ENCODE results near the gene DOK5.

DNA sequence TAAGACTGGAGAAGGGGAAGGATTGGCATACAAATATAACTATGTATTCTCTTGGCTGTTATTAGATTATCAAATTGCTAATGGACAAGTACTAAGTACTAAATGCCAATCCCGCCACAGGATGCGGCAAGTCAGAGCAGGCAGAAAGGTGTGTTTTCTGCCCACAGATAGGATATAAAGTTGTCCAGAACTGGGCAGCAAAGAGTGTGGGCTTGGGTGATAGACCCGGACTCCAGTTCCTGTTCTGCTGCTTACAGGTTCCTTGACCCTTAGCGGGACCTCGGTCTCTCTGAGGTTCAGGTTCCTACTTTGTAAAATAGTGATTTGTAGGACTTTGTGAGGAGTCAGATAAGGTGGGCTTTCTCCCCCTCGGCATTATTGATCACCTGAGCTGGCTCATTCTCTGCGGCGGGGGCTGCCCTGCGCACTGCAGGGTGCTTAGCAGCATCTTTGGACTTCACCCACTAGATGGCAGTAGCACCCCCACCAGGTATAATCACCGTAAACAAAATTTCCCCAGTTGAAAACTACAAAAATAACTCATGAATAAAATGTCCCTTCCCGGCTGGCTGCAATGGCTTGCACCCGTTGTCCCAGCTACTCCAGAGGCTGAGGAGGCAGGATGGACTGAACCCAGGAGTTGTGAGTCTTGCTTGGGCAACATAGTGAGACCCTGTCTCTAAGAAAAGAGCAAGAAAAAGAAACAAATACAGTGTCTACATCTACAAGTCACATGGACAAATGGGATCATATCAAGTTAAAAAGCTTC is 193.1 kb downstream of the DOK5 start:
- TF ChIP-seq, protein P1, sequence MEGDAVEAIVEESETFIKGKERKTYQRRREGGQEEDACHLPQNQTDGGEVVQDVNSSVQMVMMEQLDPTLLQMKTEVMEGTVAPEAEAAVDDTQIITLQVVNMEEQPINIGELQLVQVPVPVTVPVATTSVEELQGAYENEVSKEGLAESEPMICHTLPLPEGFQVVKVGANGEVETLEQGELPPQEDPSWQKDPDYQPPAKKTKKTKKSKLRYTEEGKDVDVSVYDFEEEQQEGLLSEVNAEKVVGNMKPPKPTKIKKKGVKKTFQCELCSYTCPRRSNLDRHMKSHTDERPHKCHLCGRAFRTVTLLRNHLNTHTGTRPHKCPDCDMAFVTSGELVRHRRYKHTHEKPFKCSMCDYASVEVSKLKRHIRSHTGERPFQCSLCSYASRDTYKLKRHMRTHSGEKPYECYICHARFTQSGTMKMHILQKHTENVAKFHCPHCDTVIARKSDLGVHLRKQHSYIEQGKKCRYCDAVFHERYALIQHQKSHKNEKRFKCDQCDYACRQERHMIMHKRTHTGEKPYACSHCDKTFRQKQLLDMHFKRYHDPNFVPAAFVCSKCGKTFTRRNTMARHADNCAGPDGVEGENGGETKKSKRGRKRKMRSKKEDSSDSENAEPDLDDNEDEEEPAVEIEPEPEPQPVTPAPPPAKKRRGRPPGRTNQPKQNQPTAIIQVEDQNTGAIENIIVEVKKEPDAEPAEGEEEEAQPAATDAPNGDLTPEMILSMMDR (conservative IDR thresholded peaks at IDR 0.05; ENCODE audit: low read depth, low read length), result peak; percentile 83
- TF ChIP-seq EZH2 (IDR thresholded peaks at IDR 0.05; ENCODE audit: borderline replicate concordance, low read depth, low read length, poor library complexity, severe bottlenecking), result no peak

Measured in A673 (cell line).